Neural progenitor cell (in vitro differentiated cells): Measurements from ENCODE around the gene CRELD1.

ENCODE experiments used
- EZH2 ChIP-seq: fragments of 200-600 bp; sonication (generic); IDR thresholded peaks from 2 replicates; pipeline ENCODE4 v1.6.1; 2017; ENCODE audit warnings: antibody characterized with exemption, mild to moderate bottlenecking, moderate library complexity
- TF ChIP-seq, protein P1 (sequence below): fragments of 200-600 bp; sonication (generic); IDR thresholded peaks from 2 replicates; pipeline ENCODE4 v1.5.1; 2017; ENCODE audit warnings: antibody characterized with exemption, mild to moderate bottlenecking

DNA sequence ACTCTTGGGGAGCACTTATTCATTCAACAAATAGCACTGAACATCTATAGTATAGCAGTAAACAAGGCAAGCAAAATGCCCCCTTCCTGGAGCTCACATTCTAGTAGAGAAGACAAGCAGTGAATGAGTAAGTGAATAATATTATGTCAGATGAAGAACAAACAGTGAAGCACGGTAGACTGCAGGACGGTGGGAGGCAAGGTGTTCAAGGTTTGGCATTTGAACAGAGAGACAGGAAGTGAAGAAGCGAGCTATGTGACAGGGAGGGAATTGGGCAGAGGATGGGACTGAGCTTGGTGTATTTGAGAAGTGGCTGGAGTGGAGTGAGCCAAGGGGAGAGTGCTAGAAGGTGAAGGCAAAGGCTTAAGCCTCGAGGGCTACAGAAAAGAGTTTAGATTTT, 1.4 kb downstream of the CRELD1 start:
- TF ChIP-seq, protein P1, sequence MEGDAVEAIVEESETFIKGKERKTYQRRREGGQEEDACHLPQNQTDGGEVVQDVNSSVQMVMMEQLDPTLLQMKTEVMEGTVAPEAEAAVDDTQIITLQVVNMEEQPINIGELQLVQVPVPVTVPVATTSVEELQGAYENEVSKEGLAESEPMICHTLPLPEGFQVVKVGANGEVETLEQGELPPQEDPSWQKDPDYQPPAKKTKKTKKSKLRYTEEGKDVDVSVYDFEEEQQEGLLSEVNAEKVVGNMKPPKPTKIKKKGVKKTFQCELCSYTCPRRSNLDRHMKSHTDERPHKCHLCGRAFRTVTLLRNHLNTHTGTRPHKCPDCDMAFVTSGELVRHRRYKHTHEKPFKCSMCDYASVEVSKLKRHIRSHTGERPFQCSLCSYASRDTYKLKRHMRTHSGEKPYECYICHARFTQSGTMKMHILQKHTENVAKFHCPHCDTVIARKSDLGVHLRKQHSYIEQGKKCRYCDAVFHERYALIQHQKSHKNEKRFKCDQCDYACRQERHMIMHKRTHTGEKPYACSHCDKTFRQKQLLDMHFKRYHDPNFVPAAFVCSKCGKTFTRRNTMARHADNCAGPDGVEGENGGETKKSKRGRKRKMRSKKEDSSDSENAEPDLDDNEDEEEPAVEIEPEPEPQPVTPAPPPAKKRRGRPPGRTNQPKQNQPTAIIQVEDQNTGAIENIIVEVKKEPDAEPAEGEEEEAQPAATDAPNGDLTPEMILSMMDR: no peak
- no peak for TF ChIP-seq EZH2
